GM18511 (cell line): ENCODE measurements around the gene RNF166.

Source experiments
- ATAC-seq: cut with Tn5 transposase; IDR thresholded peaks from one replicate; pipeline ENCODE4 v1.9.1; 2021; ENCODE audit warnings: mild to moderate bottlenecking, moderate library complexity; ENCODE audit not compliant: unreplicated experiment

RNF166 gene

DNA sequence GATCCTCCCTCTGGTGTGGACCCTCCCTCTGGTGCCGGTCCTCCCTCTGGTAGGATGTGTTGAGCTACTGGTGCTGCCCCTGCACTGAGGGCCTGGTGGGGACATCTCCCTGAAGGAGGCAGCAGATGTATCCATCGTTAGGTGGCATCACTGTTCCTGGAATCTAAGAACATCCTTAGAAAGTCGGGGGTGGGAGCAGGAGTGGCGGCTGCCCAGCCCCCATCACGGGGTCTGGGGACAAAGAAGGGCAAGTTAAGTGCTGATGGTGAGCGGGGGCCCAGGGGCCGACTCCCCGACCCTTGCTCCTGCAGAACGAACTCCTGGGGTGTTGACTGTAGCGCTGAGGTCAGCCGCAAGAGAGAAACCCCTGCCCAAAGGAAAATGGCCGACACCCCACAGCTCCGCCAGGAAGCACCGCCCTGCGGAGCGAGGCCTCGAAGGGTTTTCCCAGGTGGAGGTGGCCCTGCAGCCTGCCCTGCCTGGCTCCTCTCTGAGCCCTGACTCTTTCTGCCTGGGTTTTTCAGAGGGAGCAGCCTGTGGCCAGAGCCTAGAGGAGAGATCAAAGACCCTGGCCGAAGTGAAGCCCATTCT, 5.6 kb upstream of the RNF166 start:
- no peak for ATAC-seq

- ATAC-seq: no peak
Measured at GRCh38 chr16:88710556-88710955, 4.3 kb upstream of the RNF166 start.

GRCh38 chr16:88706965-88707826, 988 bp upstream of the RNF166 start:
- ATAC-seq: no peak

DNA sequence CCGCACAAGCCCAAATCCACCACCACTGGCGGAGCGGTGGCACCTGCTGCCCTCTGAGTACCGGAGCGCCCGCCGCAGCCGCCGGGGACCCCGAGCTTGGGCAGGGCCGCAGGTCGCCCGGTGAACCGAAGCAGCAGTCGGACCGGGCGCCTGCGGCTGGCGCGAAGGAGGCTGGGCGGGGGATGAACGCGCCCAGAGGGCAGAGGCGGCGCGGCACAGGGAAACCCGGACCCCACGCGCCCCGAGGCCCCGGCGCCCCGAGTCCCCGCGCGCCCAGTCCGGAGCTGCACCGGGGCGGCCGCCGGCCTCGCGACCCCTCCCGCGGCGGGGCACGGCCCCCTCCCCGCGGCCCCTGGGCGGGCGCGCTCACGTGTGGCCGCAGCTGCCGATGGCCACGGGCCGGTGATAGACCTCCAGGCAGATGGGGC, 393 bp downstream of the RNF166 start:
- ATAC-seq: peak; percentile 9

GRCh38 chr16:88705076-88705684, 1.0 kb downstream of the RNF166 start:
- no peak for ATAC-seq

- no peak for ATAC-seq
Measured at GRCh38 chr16:88703486-88704309, 2.5 kb downstream of the RNF166 start.

- no peak for ATAC-seq
Measured at GRCh38 chr16:88702371-88703210, 3.6 kb downstream of the RNF166 start.

DNA sequence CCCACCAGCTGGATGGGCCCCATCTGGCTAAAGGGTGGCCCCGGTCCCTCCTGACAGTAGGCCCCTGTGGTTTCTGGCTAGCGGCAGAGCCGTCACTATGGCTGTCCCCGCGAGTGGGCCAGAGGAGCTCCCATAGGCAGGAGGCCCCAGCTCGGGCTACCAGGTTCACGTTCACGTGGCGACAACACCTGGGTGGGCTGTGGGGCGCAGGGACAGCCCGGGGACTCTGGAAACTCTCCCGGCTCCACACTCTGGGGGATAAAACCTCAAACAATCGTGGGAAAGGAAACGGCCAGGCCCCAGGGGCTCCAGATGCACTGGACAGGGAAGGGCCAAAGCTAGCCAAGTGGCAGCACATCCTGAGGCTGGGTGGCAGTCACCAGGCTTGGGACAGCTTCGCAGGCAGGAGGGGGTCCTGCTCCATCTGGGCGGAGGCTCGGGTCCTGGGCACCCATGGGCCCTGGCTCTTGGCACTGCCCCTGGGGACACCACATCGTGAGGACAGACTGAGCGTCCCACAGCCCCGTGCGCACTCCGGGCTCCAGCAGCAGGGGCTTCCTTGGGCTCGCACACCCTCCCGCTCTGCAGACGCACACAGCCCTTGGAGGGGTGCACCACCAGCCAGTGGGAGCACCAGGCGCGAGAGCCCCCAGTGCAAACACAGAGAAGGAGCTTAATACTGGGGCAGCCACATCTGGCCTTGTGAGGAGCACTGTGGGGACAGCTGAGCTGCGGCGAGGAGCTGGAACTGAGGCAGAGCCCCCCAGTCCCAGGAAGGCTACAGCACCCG, 4.4 kb downstream of the RNF166 start:
- ATAC-seq: no peak

GRCh38 chr16:88700636-88701482, 5.3 kb downstream of the RNF166 start:
- peak; percentile 83 for ATAC-seq

- ATAC-seq: no peak
Measured at GRCh38 chr16:88700322-88700635, 5.9 kb downstream of the RNF166 start.

GRCh38 chr16:88699180-88699579, 7.0 kb downstream of the RNF166 start:
- no peak for ATAC-seq

- ATAC-seq: no peak
Measured at GRCh38 chr16:88698646-88699045, 7.6 kb downstream of the RNF166 start.

DNA sequence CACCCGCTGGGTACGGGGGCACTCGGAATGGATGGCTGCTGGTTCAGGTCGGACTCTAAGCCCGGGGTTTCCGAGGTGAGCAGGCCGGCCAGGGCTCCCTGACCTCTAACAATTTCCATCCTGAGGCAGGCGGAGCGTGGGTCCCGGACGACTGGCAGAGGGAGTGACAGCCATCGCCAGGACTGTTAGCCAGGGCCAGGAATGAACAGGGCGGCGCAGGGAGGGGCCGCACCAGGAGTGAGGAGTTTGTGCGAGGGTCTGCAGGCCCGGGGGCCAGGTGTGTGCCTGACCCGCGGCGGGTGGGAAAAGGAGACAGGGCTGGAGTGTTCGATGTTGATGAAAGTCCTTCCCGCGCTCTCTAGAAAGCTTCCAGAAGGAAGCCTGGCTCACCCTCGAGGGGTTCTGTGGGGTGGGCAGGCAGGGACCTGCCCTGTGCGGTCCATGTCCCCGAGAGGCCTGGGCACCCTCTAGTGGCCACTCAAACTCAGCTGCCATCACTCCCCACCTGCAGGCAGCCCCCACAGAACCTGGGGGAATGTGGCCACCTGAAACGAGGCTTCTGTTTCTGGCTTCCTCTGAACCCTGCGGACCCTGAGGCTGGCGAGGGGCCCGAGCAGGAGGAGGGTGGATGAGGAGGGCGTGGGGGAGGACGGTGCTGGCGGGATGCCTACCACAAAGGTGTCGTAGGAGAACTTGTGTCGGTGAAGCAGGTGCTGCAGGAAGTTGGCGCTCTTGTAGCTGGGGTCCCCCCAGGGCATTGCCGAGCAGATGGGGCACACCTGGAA, 8.2 kb downstream of the RNF166 start:
- ATAC-seq: no peak

GRCh38 chr16:88697116-88697830, 8.9 kb downstream of the RNF166 start:
- no peak for ATAC-seq

GRCh38 chr16:88696441-88696840, 9.8 kb downstream of the RNF166 start:
- ATAC-seq: no peak

- ATAC-seq: no peak
Measured at GRCh38 chr16:88695753-88696152, 10.5 kb downstream of the RNF166 start.

DNA sequence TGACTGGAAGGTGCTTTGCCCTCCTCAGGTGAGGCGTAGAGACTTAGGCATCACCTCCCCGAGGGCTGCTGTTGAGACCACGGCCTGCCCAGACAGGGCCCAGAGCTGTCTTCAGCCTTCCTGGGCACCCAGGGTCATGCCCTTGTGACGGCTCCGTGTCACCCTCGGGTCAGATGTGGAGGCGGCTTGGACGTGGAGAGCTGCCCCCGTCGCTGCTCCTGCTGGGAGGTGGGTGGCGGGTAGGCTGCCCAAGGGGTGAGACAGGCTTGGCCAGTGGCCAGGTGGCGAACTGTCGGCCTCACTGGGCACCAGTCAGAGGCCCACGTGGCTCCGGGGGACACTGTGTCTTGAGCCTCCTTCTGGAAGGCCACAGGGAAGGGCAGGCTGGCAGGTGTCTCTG, 11.0 kb downstream of the RNF166 start:
- no peak for ATAC-seq
